ENCODE results near the gene XRCC3. TPM values are rescaled to one million over a fixed set of nuclear protein-coding genes. Genes with fewer than 3 reads are reported as not detected.

Gene XRCC3
- polyA plus RNA-seq, 3 donors, result 0.66 to 8.1 (median 2.0) TPM

- Mint-ChIP-seq H3K4me3 (no peak overlapping the region), H3K27me3 (ENCODE audit: low read depth in 3 of 3) (no peaks in the 10 kb centered on the region), H3K36me3 (peaks cover 85 to 97% of the 10 kb centered on the region in 2 donors), H3K4me1 (peaks cover 4% of the 10 kb centered on the region), H3K9me3 (no peaks in the 10 kb centered on the region), H3K27ac (peak overlapping the region in 1 of 7 donors; percentile 55)
- Histone ChIP-seq H3K79me2 (ENCODE audit: insufficient read depth, low read length) (no peaks in the 10 kb centered on the region), H3K4me2 (replicated peaks; ENCODE audit: extremely low read depth, low read length, poor library complexity, severe bottlenecking) (no peak overlapping the region), H2AFZ (ENCODE audit: insufficient read depth, low read depth, low read length, poor library complexity, severe bottlenecking) (no peak overlapping the region), H3K4me3 (replicated peaks in 1 of 3; ENCODE audit: low read depth in 2 of 3, low read length in 3 of 3) (no peak overlapping the region), H3K4me1 (ENCODE audit: control insufficient read depth in 1 of 2, insufficient read depth in 2 of 2, low read length in 2 of 2) (no peaks in the 10 kb centered on the region), H3K9me3 (replicated peaks in 1 of 2; ENCODE audit: control insufficient read depth in 1 of 2, insufficient read depth in 1 of 2, low read length in 2 of 2) (no peaks in the 10 kb centered on the region), H4K20me1 (ENCODE audit: insufficient read depth, low read length) (peaks cover 31% of the 10 kb centered on the region), H3K27me3 (ENCODE audit: control insufficient read depth in 2 of 2, insufficient read depth in 2 of 2, low read length in 2 of 2) (no peaks in the 10 kb centered on the region), H3K27ac (ENCODE audit: low read depth in 1 of 2, low read length in 2 of 2) (no peak overlapping the region), H3K9ac (ENCODE audit: insufficient read depth, low read length, poor library complexity, severe bottlenecking) (no peak overlapping the region), H3K36me3 (replicated peaks in 1 of 2; ENCODE audit: control insufficient read depth in 1 of 2, insufficient read depth in 2 of 2, low read length in 2 of 2) (peaks cover 93 to 100% of the 10 kb centered on the region in 2 donors)
- 83% methylated on average over 4 of the region's 8 CpGs for WGBS (ENCODE audit: insufficient coverage)
- TF ChIP-seq, protein P1, sequence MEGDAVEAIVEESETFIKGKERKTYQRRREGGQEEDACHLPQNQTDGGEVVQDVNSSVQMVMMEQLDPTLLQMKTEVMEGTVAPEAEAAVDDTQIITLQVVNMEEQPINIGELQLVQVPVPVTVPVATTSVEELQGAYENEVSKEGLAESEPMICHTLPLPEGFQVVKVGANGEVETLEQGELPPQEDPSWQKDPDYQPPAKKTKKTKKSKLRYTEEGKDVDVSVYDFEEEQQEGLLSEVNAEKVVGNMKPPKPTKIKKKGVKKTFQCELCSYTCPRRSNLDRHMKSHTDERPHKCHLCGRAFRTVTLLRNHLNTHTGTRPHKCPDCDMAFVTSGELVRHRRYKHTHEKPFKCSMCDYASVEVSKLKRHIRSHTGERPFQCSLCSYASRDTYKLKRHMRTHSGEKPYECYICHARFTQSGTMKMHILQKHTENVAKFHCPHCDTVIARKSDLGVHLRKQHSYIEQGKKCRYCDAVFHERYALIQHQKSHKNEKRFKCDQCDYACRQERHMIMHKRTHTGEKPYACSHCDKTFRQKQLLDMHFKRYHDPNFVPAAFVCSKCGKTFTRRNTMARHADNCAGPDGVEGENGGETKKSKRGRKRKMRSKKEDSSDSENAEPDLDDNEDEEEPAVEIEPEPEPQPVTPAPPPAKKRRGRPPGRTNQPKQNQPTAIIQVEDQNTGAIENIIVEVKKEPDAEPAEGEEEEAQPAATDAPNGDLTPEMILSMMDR (IDR thresholded peaks at IDR 0.05), result no peak
- no peak for DNase-seq
- intact Hi-C loops (cut with micrococcal nuclease), result loop anchor here in 1 of 2 donors (5.0 kb wide), 1 partner anchor 104 kb away; no protein-coding TSS in a partner anchor
These were observed 39.3 kb downstream of the XRCC3 start for GRCh38 chr14:103675957-103676356.

DNA sequence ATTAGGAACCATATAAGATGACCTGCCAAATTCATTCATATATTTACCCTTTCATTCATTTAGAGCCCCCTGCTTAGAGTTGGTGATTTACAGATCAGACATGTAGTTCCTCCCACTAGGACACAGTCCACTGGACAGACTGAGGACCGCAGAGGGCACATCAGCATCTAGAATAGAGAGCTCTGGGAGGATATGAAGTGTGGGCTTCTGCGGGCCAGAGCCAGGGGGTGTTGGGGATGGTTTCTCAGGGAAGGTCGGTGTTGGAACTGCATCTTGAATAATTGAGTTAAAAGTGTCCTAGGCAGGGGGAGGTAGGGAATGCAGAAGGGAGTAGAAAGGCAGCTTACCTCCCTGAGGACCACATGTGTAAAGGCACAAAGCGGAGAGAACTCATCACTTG lies 43.3 kb downstream of the XRCC3 start:
- H3K27ac Mint-ChIP-seq, result no peak overlapping the region
- WGBS (ENCODE audit: insufficient coverage), result 96% methylated on average over 2 of the region's 4 CpGs

More for the DNA sequence above, 43.3 kb downstream of the XRCC3 start:
- intact Hi-C loops (cut with micrococcal nuclease), result no loop called here
- Mint-ChIP-seq H3K27me3 (ENCODE audit: low read depth in 3 of 3) (no peaks in the 10 kb centered on the region), H3K9me3 (no peaks in the 10 kb centered on the region), H3K36me3 (peaks cover 82 to 96% of the 10 kb centered on the region in 2 donors), H3K4me3 (no peak overlapping the region), H3K4me1 (no peaks in the 10 kb centered on the region)
- H4K20me1 ChIP-seq (ENCODE audit: insufficient read depth, low read length), result peaks cover 25% of the 10 kb centered on the region
- no peak overlapping the region for H3K4me2 ChIP-seq (replicated peaks; ENCODE audit: extremely low read depth, low read length, poor library complexity, severe bottlenecking)
- no peaks in the 10 kb centered on the region for H3K4me1 ChIP-seq (ENCODE audit: control insufficient read depth in 1 of 2, insufficient read depth in 2 of 2, low read length in 2 of 2)
- no peaks in the 10 kb centered on the region for H3K27me3 ChIP-seq (ENCODE audit: control insufficient read depth in 2 of 2, insufficient read depth in 2 of 2, low read length in 2 of 2)
- no peak overlapping the region for H3K4me3 ChIP-seq (replicated peaks in 1 of 3; ENCODE audit: low read depth in 2 of 3, low read length in 3 of 3)
- H3K9me3 ChIP-seq (replicated peaks in 1 of 2; ENCODE audit: control insufficient read depth in 1 of 2, insufficient read depth in 1 of 2, low read length in 2 of 2), result no peaks in the 10 kb centered on the region
- peaks cover 90 to 99% of the 10 kb centered on the region in 2 donors for H3K36me3 ChIP-seq (replicated peaks in 1 of 2; ENCODE audit: control insufficient read depth in 1 of 2, insufficient read depth in 2 of 2, low read length in 2 of 2)
- TF ChIP-seq, protein P1 (IDR thresholded peaks at IDR 0.05), result no peak
- H3K9ac ChIP-seq (ENCODE audit: insufficient read depth, low read length, poor library complexity, severe bottlenecking), result no peak overlapping the region
- DNase-seq, result no peak
- H3K27ac ChIP-seq (ENCODE audit: low read depth in 1 of 2, low read length in 2 of 2), result no peak overlapping the region
- H3K79me2 ChIP-seq (ENCODE audit: insufficient read depth, low read length), result no peaks in the 10 kb centered on the region
- no peak overlapping the region for H2AFZ ChIP-seq (ENCODE audit: insufficient read depth, low read depth, low read length, poor library complexity, severe bottlenecking)
